ENCODE measurements around the gene POTEH. TPM values are rescaled to one million over a fixed set of nuclear protein-coding genes. Genes with fewer than 3 reads are reported as not detected.
"Not testable (repeated sequence)": the region's sequence is repeated elsewhere in the genome, so short reads cannot be mapped to it uniquely, and the experiment has no call there.

POTEH gene
- polyA plus RNA-seq, 4 donors: not detected

GRCh38 chr22:15734411-15734810 is 44.6 kb downstream of the POTEH start:
- DNase-seq (ENCODE audit: low read depth in 4 of 4, low spot score in 3 of 4): not testable (repeated sequence)

DNA sequence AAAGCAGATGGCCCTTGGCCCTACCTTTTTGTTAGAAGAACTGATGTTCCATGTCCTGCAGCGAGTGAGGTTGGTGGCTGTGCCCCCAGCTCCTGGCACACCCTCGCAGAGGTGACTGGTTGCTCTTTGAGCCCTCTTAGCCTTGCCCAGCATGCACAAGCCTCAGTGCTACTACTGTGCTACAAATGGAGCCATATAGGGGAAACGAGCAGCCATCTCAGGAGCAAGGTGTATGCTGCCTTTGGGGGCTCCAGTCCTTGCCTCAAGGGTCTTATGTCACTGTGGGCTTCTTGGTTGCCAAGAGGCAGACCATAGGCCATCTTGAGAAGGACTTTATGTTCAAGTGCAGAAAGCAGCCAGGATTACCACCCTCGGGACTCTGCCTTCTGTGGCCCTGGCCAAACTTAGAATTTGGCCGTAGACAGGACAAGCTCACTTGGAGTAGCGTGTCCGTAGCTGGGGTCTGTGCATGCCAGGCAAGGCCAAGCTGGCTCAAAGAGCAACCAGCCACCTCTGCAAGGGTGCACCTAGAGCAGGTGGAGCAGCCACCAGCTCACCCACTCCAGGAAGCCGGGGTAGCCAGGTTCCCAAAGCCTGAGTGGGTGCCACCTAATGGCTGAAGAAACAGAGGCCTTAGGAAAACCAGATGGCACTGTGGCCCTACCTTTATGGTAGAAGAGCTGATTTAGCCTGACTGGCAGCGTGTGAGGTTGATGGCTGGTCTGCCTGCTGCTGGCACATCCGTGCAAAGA is 48.5 kb downstream of the POTEH start:
- not testable (repeated sequence) for DNase-seq (ENCODE audit: low read depth in 4 of 4, low spot score in 3 of 4)

GRCh38 chr22:15738909-15739391 is 49.1 kb downstream of the POTEH start:
- DNase-seq (ENCODE audit: low read depth in 4 of 4, low spot score in 3 of 4): not testable (repeated sequence)

DNA sequence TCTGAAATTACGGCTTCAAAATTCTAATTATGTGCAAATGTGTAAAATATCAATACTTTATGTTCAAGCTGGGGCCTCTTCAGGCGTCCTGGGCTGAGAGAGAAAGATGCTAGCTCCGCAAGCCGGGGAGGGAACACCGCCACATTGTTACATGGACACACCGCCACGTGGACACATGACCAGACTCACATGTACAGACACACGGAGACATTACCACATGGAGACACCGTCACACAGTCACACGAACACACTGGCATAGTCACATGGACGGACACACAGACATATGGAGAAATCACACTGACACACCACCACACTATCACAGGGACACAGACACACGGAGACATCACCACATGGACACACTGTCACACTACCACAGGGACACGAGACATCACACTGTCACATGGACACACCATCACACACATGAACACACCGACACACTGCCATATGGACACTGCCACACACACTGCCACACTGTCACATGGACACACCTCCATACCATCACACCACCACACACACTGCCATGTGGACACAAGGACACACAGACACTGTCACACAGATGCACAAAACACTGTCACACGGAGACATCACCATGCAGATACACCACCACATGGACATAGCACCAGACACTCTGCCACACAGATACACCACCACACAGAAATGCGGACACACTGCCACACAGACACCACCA is 58.0 kb downstream of the POTEH start:
- not testable (repeated sequence) for DNase-seq (ENCODE audit: low read depth in 4 of 4, low spot score in 3 of 4)

DNA sequence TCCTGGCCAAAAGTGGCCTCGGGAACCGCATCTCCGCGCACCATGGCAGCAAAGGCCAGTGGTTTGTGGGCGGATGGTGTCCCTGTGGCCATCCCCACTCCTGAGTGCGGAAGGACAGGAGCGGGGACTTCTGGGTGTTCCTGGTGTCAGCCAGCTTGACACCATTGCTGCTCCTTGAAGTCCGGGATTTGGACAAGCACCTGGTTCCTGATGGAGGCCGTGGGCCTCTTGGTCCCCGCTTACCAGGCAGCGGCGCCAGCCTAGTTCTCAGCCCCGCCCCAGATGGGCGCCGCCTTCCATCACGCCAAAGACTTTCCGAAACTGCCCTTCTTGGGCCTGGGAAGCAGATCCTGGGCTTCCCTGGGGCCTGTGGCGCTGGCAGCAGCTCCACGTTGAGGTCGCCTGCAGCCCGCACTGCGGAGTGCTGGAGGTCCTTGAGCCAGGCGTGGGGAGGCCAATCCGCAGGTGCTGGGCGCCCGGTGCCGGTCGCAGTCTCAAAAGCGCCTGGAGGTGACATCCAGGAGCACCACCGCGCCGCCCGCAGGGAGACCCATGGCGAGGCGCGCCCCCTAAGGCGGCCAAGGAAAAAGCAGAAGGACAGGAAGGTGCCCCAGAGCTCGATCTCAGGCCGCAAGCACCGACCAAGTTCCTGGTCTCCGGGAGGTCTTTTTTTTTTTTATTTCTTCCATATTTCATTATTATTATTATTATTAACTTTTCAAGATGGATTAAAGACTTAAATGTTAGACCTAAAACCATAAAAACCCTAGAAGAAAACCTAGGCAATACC is 59.5 kb downstream of the POTEH start:
- DNase-seq (ENCODE audit: low read depth in 4 of 4, low spot score in 3 of 4): not testable (repeated sequence)

DNA sequence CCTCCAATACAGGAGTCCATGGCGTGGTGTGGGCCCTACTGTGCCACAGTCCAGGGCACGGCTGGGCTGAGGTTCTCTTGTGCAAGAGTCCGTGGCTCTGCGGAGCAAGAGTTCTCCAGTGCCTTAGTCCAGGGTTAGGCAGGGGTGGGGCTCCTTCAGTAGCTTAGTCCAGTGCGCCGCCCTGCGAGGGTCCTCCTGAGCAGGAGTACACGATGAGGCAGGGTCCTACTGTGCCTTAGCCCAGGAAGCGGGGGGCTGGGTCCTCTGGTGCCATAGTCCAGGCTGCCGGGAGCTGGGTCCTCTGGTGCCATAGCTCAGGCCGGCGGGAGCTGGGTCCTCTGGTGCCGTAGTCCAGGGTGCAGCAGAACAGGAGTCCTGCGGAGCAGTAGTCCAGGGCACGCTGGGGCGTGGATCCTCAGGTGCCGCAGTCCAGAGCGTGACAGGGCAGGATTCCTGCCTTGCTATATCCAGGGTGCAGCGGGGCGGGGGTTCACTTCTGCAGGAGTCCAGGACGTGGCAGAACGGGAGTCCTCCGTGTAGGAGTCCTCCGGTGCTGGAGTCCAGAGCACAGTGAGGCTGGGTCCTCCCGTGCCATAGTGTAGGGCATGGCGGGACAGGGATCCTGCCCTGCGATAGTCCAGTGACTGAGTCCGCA is 69.7 kb downstream of the POTEH start:
- not testable (repeated sequence) for DNase-seq (ENCODE audit: low read depth in 4 of 4, low spot score in 3 of 4)

DNA sequence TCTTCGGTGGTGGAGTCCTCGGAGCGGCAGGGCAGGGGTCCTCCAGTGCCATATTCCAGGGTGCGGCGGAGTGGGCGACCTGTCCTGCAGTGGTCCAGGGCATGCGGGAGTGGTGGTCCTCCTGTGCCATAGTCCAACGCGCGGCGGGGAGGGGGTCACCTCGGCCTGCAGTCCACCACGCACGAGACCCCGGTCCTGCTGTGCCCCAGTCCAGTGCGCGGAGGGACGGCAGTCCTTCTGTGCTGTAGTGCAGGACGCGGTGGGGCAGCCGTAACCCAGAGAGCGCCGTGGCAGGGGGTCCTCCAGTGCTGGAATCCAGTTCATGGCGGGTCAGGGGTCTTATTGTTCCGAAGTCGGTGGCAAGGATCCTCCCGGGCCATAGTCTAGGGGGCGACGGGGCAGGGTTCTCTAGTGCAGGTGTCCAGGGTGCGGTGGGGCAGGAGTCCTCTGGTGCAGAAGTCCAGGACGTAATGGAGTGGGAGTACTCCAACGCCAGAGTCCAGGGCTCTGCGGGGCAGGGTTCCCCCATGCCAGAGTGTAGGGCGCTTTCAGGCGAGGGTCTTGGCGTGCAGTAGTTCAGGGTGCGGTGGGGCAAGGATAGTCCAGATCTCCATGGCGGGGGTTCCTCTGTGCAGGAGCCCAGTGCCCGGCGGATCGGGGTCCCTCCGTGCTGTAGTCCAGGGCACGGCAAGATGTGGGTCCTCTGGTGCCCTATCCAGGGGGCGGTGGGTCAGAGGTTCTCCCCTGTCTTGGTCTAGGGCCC is 70.7 kb downstream of the POTEH start:
- DNase-seq (ENCODE audit: low read depth in 4 of 4, low spot score in 3 of 4): not testable (repeated sequence)

- not testable (repeated sequence) for DNase-seq (ENCODE audit: low read depth in 4 of 4, low spot score in 3 of 4)
Measured at GRCh38 chr22:15761151-15761777, 71.4 kb downstream of the POTEH start.

- DNase-seq (ENCODE audit: low read depth in 4 of 4, low spot score in 3 of 4): not testable (repeated sequence)
Measured at GRCh38 chr22:15763559-15763958, 73.7 kb downstream of the POTEH start.

Other genes with a start within 250 kb of the POTEH start
- gene OR11H1, start 161.8 kb upstream of the POTEH start, polyA plus RNA-seq (ENCODE audit: insufficient read length in 4 of 4): not detected

All from left renal pelvis (tissue), 4 donors.